Measurements from ENCODE around the gene SKOR1.

Gene SKOR1

GRCh38 chr15:67859331-67859946 is 34.1 kb downstream of the SKOR1 start:
- no peaks in the 10 kb centered on the region for H3K27me3 ChIP-seq (ENCODE audit: control insufficient read depth in 1 of 2, insufficient read depth in 2 of 2, low read length in 2 of 2)
- no peaks in the 10 kb centered on the region for H3K9me3 ChIP-seq (ENCODE audit: control insufficient read depth in 2 of 2, low read length in 2 of 2)
- H3K9ac ChIP-seq (ENCODE audit: low read length in 2 of 2) = no peak overlapping the region

GRCh38 chr15:67861983-67862382 is 36.7 kb downstream of the SKOR1 start:
- H3K27me3 ChIP-seq (ENCODE audit: control insufficient read depth in 1 of 2, insufficient read depth in 2 of 2, low read length in 2 of 2) = no peaks in the 10 kb centered on the region
- no peaks in the 10 kb centered on the region for H3K9me3 ChIP-seq (ENCODE audit: control insufficient read depth in 2 of 2, low read length in 2 of 2)
- no peak overlapping the region for H3K4me3 ChIP-seq (ENCODE audit: low read length in 2 of 2)
- H3K9ac ChIP-seq (ENCODE audit: low read length in 2 of 2) = no peak overlapping the region
- no peaks in the 10 kb centered on the region for H3K36me3 ChIP-seq (ENCODE audit: control insufficient read depth in 2 of 2, insufficient read depth in 2 of 2, low read length in 2 of 2)
- H3K4me1 ChIP-seq (ENCODE audit: control insufficient read depth, insufficient read depth, low read length) = peaks cover 11% of the 10 kb centered on the region
- no peak overlapping the region for H3K27ac ChIP-seq (ENCODE audit: low read length)

More at GRCh38 chr15:67859331-67859946, 34.1 kb downstream of the SKOR1 start:
- H3K4me3 ChIP-seq (ENCODE audit: low read length in 2 of 2) = no peak overlapping the region
- no peaks in the 10 kb centered on the region for H3K36me3 ChIP-seq (ENCODE audit: control insufficient read depth in 2 of 2, insufficient read depth in 2 of 2, low read length in 2 of 2)
- no peak overlapping the region for H3K27ac ChIP-seq (ENCODE audit: low read length)
- H3K4me1 ChIP-seq (ENCODE audit: control insufficient read depth, insufficient read depth, low read length) = peaks cover 11% of the 10 kb centered on the region

- no peaks in the 10 kb centered on the region for H3K27me3 ChIP-seq (ENCODE audit: control insufficient read depth in 1 of 2, insufficient read depth in 2 of 2, low read length in 2 of 2)
- H3K9me3 ChIP-seq (ENCODE audit: control insufficient read depth in 2 of 2, low read length in 2 of 2) = no peaks in the 10 kb centered on the region
- peaks cover 11% of the 10 kb centered on the region for H3K4me1 ChIP-seq (ENCODE audit: control insufficient read depth, insufficient read depth, low read length)
- peak overlapping the region; percentile 66 to 73 for H3K4me3 ChIP-seq (ENCODE audit: low read length in 2 of 2)
- H3K9ac ChIP-seq (ENCODE audit: low read length in 2 of 2) = peak overlapping the region; percentile 58 to 72
- H3K27ac ChIP-seq (ENCODE audit: low read length) = peak overlapping the region; percentile 41
- no peaks in the 10 kb centered on the region for H3K36me3 ChIP-seq (ENCODE audit: control insufficient read depth in 2 of 2, insufficient read depth in 2 of 2, low read length in 2 of 2)
Measured at GRCh38 chr15:67862750-67863441, 37.6 kb downstream of the SKOR1 start.

GRCh38 chr15:67863442-67863987 is 38.2 kb downstream of the SKOR1 start:
- H3K27ac ChIP-seq (ENCODE audit: low read length) = peak overlapping the region; percentile 41
- H3K9ac ChIP-seq (ENCODE audit: low read length in 2 of 2) = peak overlapping the region; percentile 58 to 72
- no peaks in the 10 kb centered on the region for H3K36me3 ChIP-seq (ENCODE audit: control insufficient read depth in 2 of 2, insufficient read depth in 2 of 2, low read length in 2 of 2)
- H3K4me1 ChIP-seq (ENCODE audit: control insufficient read depth, insufficient read depth, low read length) = peaks cover 11% of the 10 kb centered on the region
- H3K9me3 ChIP-seq (ENCODE audit: control insufficient read depth in 2 of 2, low read length in 2 of 2) = no peaks in the 10 kb centered on the region
- H3K27me3 ChIP-seq (ENCODE audit: control insufficient read depth in 1 of 2, insufficient read depth in 2 of 2, low read length in 2 of 2) = no peaks in the 10 kb centered on the region
- H3K4me3 ChIP-seq (ENCODE audit: low read length in 2 of 2) = peak overlapping the region; percentile 66 to 73

GRCh38 chr15:67865331-67865730 is 40.0 kb downstream of the SKOR1 start:
- Histone ChIP-seq H3K27ac (ENCODE audit: low read length) (no peak overlapping the region), H3K4me3 (ENCODE audit: low read length in 2 of 2) (no peak overlapping the region), H3K4me1 (ENCODE audit: control insufficient read depth, insufficient read depth, low read length) (peaks cover 11% of the 10 kb centered on the region), H3K27me3 (ENCODE audit: control insufficient read depth in 1 of 2, insufficient read depth in 2 of 2, low read length in 2 of 2) (no peaks in the 10 kb centered on the region), H3K36me3 (ENCODE audit: control insufficient read depth in 2 of 2, insufficient read depth in 2 of 2, low read length in 2 of 2) (no peaks in the 10 kb centered on the region), H3K9ac (ENCODE audit: low read length in 2 of 2) (no peak overlapping the region), H3K9me3 (ENCODE audit: control insufficient read depth in 2 of 2, low read length in 2 of 2) (no peaks in the 10 kb centered on the region)

- peaks cover 11% of the 10 kb centered on the region for H3K4me1 ChIP-seq (ENCODE audit: control insufficient read depth, insufficient read depth, low read length)
- no peak overlapping the region for H3K4me3 ChIP-seq (ENCODE audit: low read length in 2 of 2)
Measured at GRCh38 chr15:67865766-67866165, 40.5 kb downstream of the SKOR1 start.

GRCh38 chr15:67869701-67870100 is 44.4 kb downstream of the SKOR1 start:
- Histone ChIP-seq H3K4me3 (ENCODE audit: low read length in 2 of 2) (no peak overlapping the region), H3K9me3 (ENCODE audit: control insufficient read depth in 2 of 2, low read length in 2 of 2) (peaks cover 0 to 6% of the 10 kb centered on the region in 2 donors), H3K27me3 (ENCODE audit: control insufficient read depth in 1 of 2, insufficient read depth in 2 of 2, low read length in 2 of 2) (no peaks in the 10 kb centered on the region), H3K9ac (ENCODE audit: low read length in 2 of 2) (no peak overlapping the region), H3K27ac (ENCODE audit: low read length) (no peak overlapping the region), H3K36me3 (ENCODE audit: control insufficient read depth in 2 of 2, insufficient read depth in 2 of 2, low read length in 2 of 2) (no peaks in the 10 kb centered on the region), H3K4me1 (ENCODE audit: control insufficient read depth, insufficient read depth, low read length) (no peaks in the 10 kb centered on the region)

More at GRCh38 chr15:67865766-67866165, 40.5 kb downstream of the SKOR1 start:
- H3K9me3 ChIP-seq (ENCODE audit: control insufficient read depth in 2 of 2, low read length in 2 of 2) = no peaks in the 10 kb centered on the region
- H3K36me3 ChIP-seq (ENCODE audit: control insufficient read depth in 2 of 2, insufficient read depth in 2 of 2, low read length in 2 of 2) = no peaks in the 10 kb centered on the region
- no peak overlapping the region for H3K9ac ChIP-seq (ENCODE audit: low read length in 2 of 2)
- no peaks in the 10 kb centered on the region for H3K27me3 ChIP-seq (ENCODE audit: control insufficient read depth in 1 of 2, insufficient read depth in 2 of 2, low read length in 2 of 2)
- H3K27ac ChIP-seq (ENCODE audit: low read length) = no peak overlapping the region

GRCh38 chr15:67870868-67871408 is 45.6 kb downstream of the SKOR1 start:
- no peak overlapping the region for H3K27ac ChIP-seq (ENCODE audit: low read length)

GRCh38 chr15:67873777-67874176 is 48.5 kb downstream of the SKOR1 start:
- no peaks in the 10 kb centered on the region for H3K4me1 ChIP-seq (ENCODE audit: control insufficient read depth, insufficient read depth, low read length)
- H3K27ac ChIP-seq (ENCODE audit: low read length) = no peak overlapping the region
- no peaks in the 10 kb centered on the region for H3K36me3 ChIP-seq (ENCODE audit: control insufficient read depth in 2 of 2, insufficient read depth in 2 of 2, low read length in 2 of 2)
- peaks cover 0 to 6% of the 10 kb centered on the region in 2 donors for H3K9me3 ChIP-seq (ENCODE audit: control insufficient read depth in 2 of 2, low read length in 2 of 2)
- no peak overlapping the region for H3K9ac ChIP-seq (ENCODE audit: low read length in 2 of 2)
- H3K4me3 ChIP-seq (ENCODE audit: low read length in 2 of 2) = no peak overlapping the region
- H3K27me3 ChIP-seq (ENCODE audit: control insufficient read depth in 1 of 2, insufficient read depth in 2 of 2, low read length in 2 of 2) = no peaks in the 10 kb centered on the region

More at GRCh38 chr15:67870868-67871408, 45.6 kb downstream of the SKOR1 start:
- Histone ChIP-seq H3K4me1 (ENCODE audit: control insufficient read depth, insufficient read depth, low read length) (no peaks in the 10 kb centered on the region), H3K27me3 (ENCODE audit: control insufficient read depth in 1 of 2, insufficient read depth in 2 of 2, low read length in 2 of 2) (no peaks in the 10 kb centered on the region), H3K36me3 (ENCODE audit: control insufficient read depth in 2 of 2, insufficient read depth in 2 of 2, low read length in 2 of 2) (no peaks in the 10 kb centered on the region), H3K9me3 (ENCODE audit: control insufficient read depth in 2 of 2, low read length in 2 of 2) (peaks cover 0 to 6% of the 10 kb centered on the region in 2 donors), H3K4me3 (ENCODE audit: low read length in 2 of 2) (no peak overlapping the region), H3K9ac (ENCODE audit: low read length in 2 of 2) (no peak overlapping the region)

- Histone ChIP-seq H3K9ac (ENCODE audit: low read length in 2 of 2) (no peak overlapping the region), H3K4me1 (ENCODE audit: control insufficient read depth, insufficient read depth, low read length) (peaks cover under 1% of the 10 kb centered on the region), H3K4me3 (ENCODE audit: low read length in 2 of 2) (no peak overlapping the region), H3K27me3 (ENCODE audit: control insufficient read depth in 1 of 2, insufficient read depth in 2 of 2, low read length in 2 of 2) (no peaks in the 10 kb centered on the region), H3K9me3 (ENCODE audit: control insufficient read depth in 2 of 2, low read length in 2 of 2) (peaks cover 0 to under 1% of the 10 kb centered on the region in 2 donors), H3K27ac (ENCODE audit: low read length) (no peak overlapping the region), H3K36me3 (ENCODE audit: control insufficient read depth in 2 of 2, insufficient read depth in 2 of 2, low read length in 2 of 2) (no peaks in the 10 kb centered on the region)
Measured at GRCh38 chr15:67878712-67879206, 53.5 kb downstream of the SKOR1 start.
